OCI-LY1 (cell line): ENCODE data around the gene DMD.

Source experiments
- EZH2 ChIP-seq: fragments of 200-600 bp; sonication (generic), shearing (Covaris generic); IDR thresholded peaks from 2 replicates; pipeline ENCODE4 v1.8.0; 2017; ENCODE audit warnings: borderline replicate concordance, mixed run types, mild to moderate bottlenecking, antibody characterized with exemption, low read length, moderate library complexity, mixed read lengths
- TF ChIP-seq, protein P1 (sequence below): fragments of 200-600 bp; sonication (generic), shearing (Covaris generic); IDR thresholded peaks from 2 replicates; pipeline ENCODE4 v1.5.1; 2017; ENCODE audit warnings: mild to moderate bottlenecking, antibody characterized with exemption, low read length, moderate library complexity, mixed read lengths

DNA sequence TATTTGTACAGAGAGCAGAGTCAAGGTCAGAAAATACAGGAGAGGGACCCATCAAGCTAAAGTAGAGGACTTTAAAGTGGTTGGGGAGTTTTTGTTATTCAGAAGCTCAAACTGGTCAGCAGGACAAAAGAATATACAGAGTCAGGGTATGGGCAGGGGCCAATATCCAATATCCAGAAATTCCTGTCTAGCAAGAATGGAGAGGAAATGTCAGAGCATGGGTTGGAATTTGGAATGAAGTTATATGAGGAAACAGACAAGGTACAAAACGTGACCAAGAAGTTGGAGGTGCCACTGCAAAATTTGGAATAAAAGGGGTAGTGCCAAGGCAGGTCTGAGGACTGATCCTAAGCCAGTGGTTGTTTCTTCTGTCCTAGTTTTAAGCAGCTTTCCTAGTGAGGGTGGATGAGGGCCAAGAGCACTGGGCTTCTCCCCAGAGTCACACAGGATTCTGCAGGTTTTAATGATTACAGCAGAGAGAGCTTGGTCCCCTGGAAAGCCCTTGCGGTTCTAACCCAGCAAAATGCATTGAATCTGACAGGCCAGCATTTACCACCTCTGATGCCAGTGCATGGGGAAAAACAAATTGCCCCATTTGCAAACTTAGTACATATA is 1834.8 kb downstream of the DMD start:
- TF ChIP-seq, protein P1, sequence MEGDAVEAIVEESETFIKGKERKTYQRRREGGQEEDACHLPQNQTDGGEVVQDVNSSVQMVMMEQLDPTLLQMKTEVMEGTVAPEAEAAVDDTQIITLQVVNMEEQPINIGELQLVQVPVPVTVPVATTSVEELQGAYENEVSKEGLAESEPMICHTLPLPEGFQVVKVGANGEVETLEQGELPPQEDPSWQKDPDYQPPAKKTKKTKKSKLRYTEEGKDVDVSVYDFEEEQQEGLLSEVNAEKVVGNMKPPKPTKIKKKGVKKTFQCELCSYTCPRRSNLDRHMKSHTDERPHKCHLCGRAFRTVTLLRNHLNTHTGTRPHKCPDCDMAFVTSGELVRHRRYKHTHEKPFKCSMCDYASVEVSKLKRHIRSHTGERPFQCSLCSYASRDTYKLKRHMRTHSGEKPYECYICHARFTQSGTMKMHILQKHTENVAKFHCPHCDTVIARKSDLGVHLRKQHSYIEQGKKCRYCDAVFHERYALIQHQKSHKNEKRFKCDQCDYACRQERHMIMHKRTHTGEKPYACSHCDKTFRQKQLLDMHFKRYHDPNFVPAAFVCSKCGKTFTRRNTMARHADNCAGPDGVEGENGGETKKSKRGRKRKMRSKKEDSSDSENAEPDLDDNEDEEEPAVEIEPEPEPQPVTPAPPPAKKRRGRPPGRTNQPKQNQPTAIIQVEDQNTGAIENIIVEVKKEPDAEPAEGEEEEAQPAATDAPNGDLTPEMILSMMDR: no peak
- TF ChIP-seq EZH2: no peak
